K562 (cell line): ENCODE results near the gene ZYG11A. TPM values are rescaled to one million over a fixed set of nuclear protein-coding genes. Genes with fewer than 3 reads are reported as not detected.

Experiments used
- ERF ChIP-seq: fragments of 450-650 bp; formaldehyde crosslinking; IDR thresholded peaks from 2 replicates; pipeline ENCODE4 v1.4.0; 2020; ENCODE audit warnings: mild to moderate bottlenecking, mixed read lengths
- EZH2 ChIP-seq: IDR thresholded peaks from 2 replicates; pipeline ENCODE4 v1.6.1; 2012; ENCODE audit warnings: low read depth, mild to moderate bottlenecking, inconsistent platforms, low read length, borderline replicate concordance
- GABPB2 ChIP-seq: fragments of 250-450 bp; sonication (Bioruptor Pico); conservative IDR thresholded peaks from 2 replicates; pipeline ENCODE4 v1.5.1; 2021; ENCODE audit warnings: mild to moderate bottlenecking
- HMGN3 ChIP-seq: IDR thresholded peaks from 2 replicates; pipeline ENCODE4 v1.6.1; 2011; ENCODE audit warnings: borderline replicate concordance, low read depth, mild to moderate bottlenecking, mixed read lengths, low read length; ENCODE audit not compliant: insufficient read length; ENCODE audit errors: extremely low read depth
- MIER1 ChIP-seq: fragments of 450-650 bp; IDR thresholded peaks from 2 replicates; pipeline ENCODE4 v1.6.1; 2016; ENCODE audit warnings: antibody characterized with exemption, mild to moderate bottlenecking, low read depth
- NCOA4 ChIP-seq: fragments of 450-650 bp; IDR thresholded peaks from 2 replicates; pipeline ENCODE4 v1.6.1; 2018; ENCODE audit warnings: mild to moderate bottlenecking; ENCODE audit not compliant: partially characterized antibody
- NFXL1 ChIP-seq: fragments of 450-650 bp; formaldehyde crosslinking; IDR thresholded peaks from 2 replicates; pipeline ENCODE4 v1.4.0; 2021; ENCODE audit warnings: mild to moderate bottlenecking
- PHB ChIP-seq: fragments of 250-450 bp; sonication (Bioruptor Pico); IDR thresholded peaks from 2 replicates; pipeline ENCODE4 v1.5.0; 2021
- POLR2AphosphoS5 ChIP-seq: IDR thresholded peaks from 2 replicates; pipeline ENCODE4 v1.6.1; 2011; ENCODE audit warnings: mild to moderate bottlenecking, low read depth, low read length, moderate library complexity; ENCODE audit not compliant: control insufficient read depth, insufficient read depth
- RBM14 ChIP-seq: fragments of 200-400 bp; formaldehyde crosslinking; IDR thresholded peaks from 2 replicates; pipeline ENCODE4 v1.6.1; 2018; ENCODE audit warnings: low read depth, mild to moderate bottlenecking, low read length, moderate library complexity, borderline replicate concordance; ENCODE audit not compliant: insufficient read depth
- TEAD1 ChIP-seq, 2 experiments: fragments of 450-650 bp in 1 of 2; sonication (generic) in 1 of 2; formaldehyde crosslinking; IDR thresholded peaks; 2 replicates each; pipeline versions ENCODE4 v1.4.0 to v1.8.0; 2020 to 2022; ENCODE audit warnings: mild to moderate bottlenecking in 2 of 2, missing genetic modification reagents in 1 of 2
- ZFX ChIP-seq: sonication (generic); formaldehyde crosslinking; IDR thresholded peaks from 2 replicates; pipeline ENCODE4 v1.8.0; 2022; ENCODE audit warnings: mild to moderate bottlenecking, missing genetic modification reagents, moderate library complexity
- ZNF717 ChIP-seq: fragments of 250-450 bp; sonication (Bioruptor Pico); IDR thresholded peaks from 2 replicates; pipeline ENCODE4 v1.5.0; 2021
- polyA plus RNA-seq, 8 experiments: library from polyadenylated mRNA; depleted of rRNA in 4 of 8; stranded (reverse) in 5 of 8; unstranded in 3 of 8; fragments of >200 nt; fragmentation: Nextera tagmentation in 2 of 8; fragmentation: Illumina TruSeq in 1 of 8; extraction: Ambion mirVana in 2 of 8; extraction: Trizol in 1 of 8; gene quantifications; 2 replicates each; pipeline versions ENCODE4 v1.2.1 to v1.2.3, GENCODE V29; 2011 to 2014; ENCODE audit warnings: inconsistent platforms in 1 of 8, missing spikeins in 1 of 8
- total RNA-seq, 7 experiments: library from RNA; depleted of rRNA in 6 of 7; stranded (reverse); fragments of >200 nt in 6 of 7; fragmentation: Illumina TruSeq in 2 of 7; extraction: Trizol in 2 of 7; gene quantifications; 2 replicates each; pipeline versions ENCODE4 v1.2.1 to v1.2.3, GENCODE V29; 2011 to 2021; ENCODE audit warnings: low replicate concordance in 1 of 7
- TF ChIP-seq, protein P1 (sequence below): fragments of 450-650 bp; IDR thresholded peaks from 2 replicates; pipeline ENCODE4 v1.6.1; 2016; ENCODE audit warnings: mild to moderate bottlenecking
- TF ChIP-seq, protein P2 (sequence below), 2 experiments: IDR thresholded peaks; 2 replicates each; pipeline ENCODE4 v1.6.1; 2012; ENCODE audit warnings: improper control_type of control experiment in 2 of 2, low read depth in 2 of 2, low read length in 2 of 2, borderline replicate concordance in 1 of 2
- TF ChIP-seq, protein P3 (sequence below): fragments of 250-450 bp; sonication (Bioruptor Pico); IDR thresholded peaks from 2 replicates; pipeline ENCODE4 v1.5.0; 2022; ENCODE audit warnings: mild to moderate bottlenecking

The ZYG11A gene
- total and polyA plus RNA-seq, 9 of the 15 experiments (the other 6 are each of a cell fraction or from before 2014, with no cell fraction given): 4.5 to 21.9 (median 14.0) TPM

DNA sequence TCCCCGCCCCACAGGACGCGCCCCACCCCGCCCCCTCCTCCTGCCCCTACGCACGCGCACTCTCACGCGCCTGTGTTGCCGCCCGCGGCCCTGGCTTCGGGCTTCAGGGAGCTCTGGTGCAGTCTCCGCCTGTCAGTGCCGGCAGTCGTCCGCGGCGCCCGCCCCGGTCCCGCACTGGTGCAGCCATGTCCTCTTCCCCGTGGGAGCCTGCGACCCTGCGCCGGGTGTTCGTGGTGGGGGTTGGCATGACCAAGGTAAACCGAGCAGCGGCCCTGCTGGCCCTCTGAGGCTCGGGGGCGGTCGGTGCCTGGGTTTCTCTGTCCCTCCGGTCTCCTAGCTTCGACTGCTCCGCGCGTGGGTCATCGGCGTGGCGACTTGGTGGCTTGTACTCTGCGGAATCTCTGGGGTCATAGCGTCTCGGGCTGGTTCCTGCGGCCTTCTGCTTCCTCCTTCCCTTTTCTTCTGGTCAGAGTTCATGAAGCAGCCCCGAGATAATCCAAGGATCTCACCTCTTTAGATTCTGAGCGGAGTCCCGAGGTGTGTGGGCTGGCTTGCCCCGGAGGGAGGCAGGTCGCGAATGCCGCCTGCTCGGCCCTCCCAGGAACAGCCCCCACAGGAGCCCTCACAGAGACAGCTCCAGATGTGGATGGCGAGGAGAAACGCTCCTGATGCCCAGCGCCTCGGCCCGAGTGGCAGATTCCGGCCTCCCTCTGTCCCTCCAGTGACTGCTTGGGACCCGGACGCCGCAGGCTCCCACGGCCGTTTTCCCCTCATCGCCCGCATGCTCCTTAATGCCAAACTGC, 84.9 kb downstream of the ZYG11A start, which contains the start of gene SCP2 (continued):
- TF ChIP-seq GABPB2 (CRISPR knock-in tag) (no peak), PHB (CRISPR knock-in tag) (no peak), ERF (CRISPR knock-in tag) (no peak), ZFX (peak; percentile 89), HMGN3 (no peak), ZNF717 (CRISPR knock-in tag) (no peak), EZH2 (no peak), TEAD1 (CRISPR knock-in tag; IDR thresholded peaks at IDR 0.05) (peak in 1 of 2 experiments; percentile 68; a peak in 1 of 4 replicates), NCOA4 (no peak), POLR2AphosphoS5 (0 out of 2 replicates have a peak, but pooled peaks have one; percentile 21), NFXL1 (no peak), RBM14 (0 out of 2 replicates have a peak, but pooled peaks have one; percentile 36), MIER1 (no peak)
- TF ChIP-seq, protein P1, sequence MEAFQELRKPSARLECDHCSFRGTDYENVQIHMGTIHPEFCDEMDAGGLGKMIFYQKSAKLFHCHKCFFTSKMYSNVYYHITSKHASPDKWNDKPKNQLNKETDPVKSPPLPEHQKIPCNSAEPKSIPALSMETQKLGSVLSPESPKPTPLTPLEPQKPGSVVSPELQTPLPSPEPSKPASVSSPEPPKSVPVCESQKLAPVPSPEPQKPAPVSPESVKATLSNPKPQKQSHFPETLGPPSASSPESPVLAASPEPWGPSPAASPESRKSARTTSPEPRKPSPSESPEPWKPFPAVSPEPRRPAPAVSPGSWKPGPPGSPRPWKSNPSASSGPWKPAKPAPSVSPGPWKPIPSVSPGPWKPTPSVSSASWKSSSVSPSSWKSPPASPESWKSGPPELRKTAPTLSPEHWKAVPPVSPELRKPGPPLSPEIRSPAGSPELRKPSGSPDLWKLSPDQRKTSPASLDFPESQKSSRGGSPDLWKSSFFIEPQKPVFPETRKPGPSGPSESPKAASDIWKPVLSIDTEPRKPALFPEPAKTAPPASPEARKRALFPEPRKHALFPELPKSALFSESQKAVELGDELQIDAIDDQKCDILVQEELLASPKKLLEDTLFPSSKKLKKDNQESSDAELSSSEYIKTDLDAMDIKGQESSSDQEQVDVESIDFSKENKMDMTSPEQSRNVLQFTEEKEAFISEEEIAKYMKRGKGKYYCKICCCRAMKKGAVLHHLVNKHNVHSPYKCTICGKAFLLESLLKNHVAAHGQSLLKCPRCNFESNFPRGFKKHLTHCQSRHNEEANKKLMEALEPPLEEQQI: no peak
- TF ChIP-seq, protein P2, sequence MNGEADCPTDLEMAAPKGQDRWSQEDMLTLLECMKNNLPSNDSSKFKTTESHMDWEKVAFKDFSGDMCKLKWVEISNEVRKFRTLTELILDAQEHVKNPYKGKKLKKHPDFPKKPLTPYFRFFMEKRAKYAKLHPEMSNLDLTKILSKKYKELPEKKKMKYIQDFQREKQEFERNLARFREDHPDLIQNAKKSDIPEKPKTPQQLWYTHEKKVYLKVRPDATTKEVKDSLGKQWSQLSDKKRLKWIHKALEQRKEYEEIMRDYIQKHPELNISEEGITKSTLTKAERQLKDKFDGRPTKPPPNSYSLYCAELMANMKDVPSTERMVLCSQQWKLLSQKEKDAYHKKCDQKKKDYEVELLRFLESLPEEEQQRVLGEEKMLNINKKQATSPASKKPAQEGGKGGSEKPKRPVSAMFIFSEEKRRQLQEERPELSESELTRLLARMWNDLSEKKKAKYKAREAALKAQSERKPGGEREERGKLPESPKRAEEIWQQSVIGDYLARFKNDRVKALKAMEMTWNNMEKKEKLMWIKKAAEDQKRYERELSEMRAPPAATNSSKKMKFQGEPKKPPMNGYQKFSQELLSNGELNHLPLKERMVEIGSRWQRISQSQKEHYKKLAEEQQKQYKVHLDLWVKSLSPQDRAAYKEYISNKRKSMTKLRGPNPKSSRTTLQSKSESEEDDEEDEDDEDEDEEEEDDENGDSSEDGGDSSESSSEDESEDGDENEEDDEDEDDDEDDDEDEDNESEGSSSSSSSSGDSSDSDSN (IDR thresholded peaks at IDR 0.05; ENCODE audit: borderline replicate concordance in 1 of 2, low read depth in 2 of 2, low read length in 2 of 2): peak in 1 of 2 experiments; percentile 35; a peak in 1 of 4 replicates
- TF ChIP-seq, protein P3, sequence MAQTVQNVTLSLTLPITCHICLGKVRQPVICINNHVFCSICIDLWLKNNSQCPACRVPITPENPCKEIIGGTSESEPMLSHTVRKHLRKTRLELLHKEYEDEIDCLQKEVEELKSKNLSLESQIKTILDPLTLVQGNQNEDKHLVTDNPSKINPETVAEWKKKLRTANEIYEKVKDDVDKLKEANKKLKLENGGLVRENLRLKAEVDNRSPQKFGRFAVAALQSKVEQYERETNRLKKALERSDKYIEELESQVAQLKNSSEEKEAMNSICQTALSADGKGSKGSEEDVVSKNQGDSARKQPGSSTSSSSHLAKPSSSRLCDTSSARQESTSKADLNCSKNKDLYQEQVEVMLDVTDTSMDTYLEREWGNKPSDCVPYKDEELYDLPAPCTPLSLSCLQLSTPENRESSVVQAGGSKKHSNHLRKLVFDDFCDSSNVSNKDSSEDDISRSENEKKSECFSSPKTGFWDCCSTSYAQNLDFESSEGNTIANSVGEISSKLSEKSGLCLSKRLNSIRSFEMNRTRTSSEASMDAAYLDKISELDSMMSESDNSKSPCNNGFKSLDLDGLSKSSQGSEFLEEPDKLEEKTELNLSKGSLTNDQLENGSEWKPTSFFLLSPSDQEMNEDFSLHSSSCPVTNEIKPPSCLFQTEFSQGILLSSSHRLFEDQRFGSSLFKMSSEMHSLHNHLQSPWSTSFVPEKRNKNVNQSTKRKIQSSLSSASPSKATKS (CRISPR knock-in tag): no peak
